ENCODE results near the gene MSRB3.

The MSRB3 gene

GRCh38 chr12:65368055-65368454, 89.6 kb downstream of the MSRB3 start:
- Histone ChIP-seq H3K4me2 (ENCODE audit: low read depth, low read length, poor library complexity, severe bottlenecking) (no peak overlapping the region), H3K9me3 (ENCODE audit: insufficient read depth, low read length) (no peaks in the 10 kb centered on the region), H3K27ac (ENCODE audit: low read depth, low read length) (no peak overlapping the region), H3K4me3 (ENCODE audit: insufficient read depth, low read length, poor library complexity, severe bottlenecking) (no peak overlapping the region), H3K36me3 (ENCODE audit: low read length) (no peaks in the 10 kb centered on the region), H2AFZ (ENCODE audit: low read depth, low read length, severe bottlenecking) (no peak overlapping the region), H3K9ac (ENCODE audit: low read length) (no peak overlapping the region), H3F3A (ENCODE audit: insufficient read depth) (no peaks in the 10 kb centered on the region), H3K27me3 (ENCODE audit: low read length) (no peaks in the 10 kb centered on the region), H4K20me1 (ENCODE audit: low read depth, low read length) (no peaks in the 10 kb centered on the region), H3K79me2 (ENCODE audit: insufficient read depth, low read length) (no peaks in the 10 kb centered on the region), H3K9me2 (replicated peaks; ENCODE audit: insufficient read depth, low read length) (no peaks in the 10 kb centered on the region)
- no peak for TF ChIP-seq EZH2phosphoT487 (conservative IDR thresholded peaks at IDR 0.05; ENCODE audit: low read length)
- TF ChIP-seq CTCF (IDR thresholded peaks at IDR 0.05; ENCODE audit: insufficient read depth, low read length, poor library complexity, severe bottlenecking) = no peak

GRCh38 chr12:65372574-65372973, 94.1 kb downstream of the MSRB3 start:
- no peaks in the 10 kb centered on the region for H3K9me3 ChIP-seq (ENCODE audit: insufficient read depth, low read length)
- H3K9ac ChIP-seq (ENCODE audit: low read length) = no peak overlapping the region
- H3K36me3 ChIP-seq (ENCODE audit: low read length) = no peaks in the 10 kb centered on the region
- no peak overlapping the region for H3K4me3 ChIP-seq (ENCODE audit: insufficient read depth, low read length, poor library complexity, severe bottlenecking)
- no peaks in the 10 kb centered on the region for H3F3A ChIP-seq (ENCODE audit: insufficient read depth)
- no peaks in the 10 kb centered on the region for H3K79me2 ChIP-seq (ENCODE audit: insufficient read depth, low read length)
- no peak for TF ChIP-seq EZH2phosphoT487 (conservative IDR thresholded peaks at IDR 0.05; ENCODE audit: low read length)
- no peak for TF ChIP-seq CTCF (IDR thresholded peaks at IDR 0.05; ENCODE audit: insufficient read depth, low read length, poor library complexity, severe bottlenecking)
- H3K27me3 ChIP-seq (ENCODE audit: low read length) = no peaks in the 10 kb centered on the region
- H4K20me1 ChIP-seq (ENCODE audit: low read depth, low read length) = no peaks in the 10 kb centered on the region
- H3K27ac ChIP-seq (ENCODE audit: low read depth, low read length) = no peak overlapping the region
- H3K9me2 ChIP-seq (replicated peaks; ENCODE audit: insufficient read depth, low read length) = no peaks in the 10 kb centered on the region
- no peak overlapping the region for H3K4me2 ChIP-seq (ENCODE audit: low read depth, low read length, poor library complexity, severe bottlenecking)
- no peak overlapping the region for H2AFZ ChIP-seq (ENCODE audit: low read depth, low read length, severe bottlenecking)

GRCh38 chr12:65384240-65384639, 105.8 kb downstream of the MSRB3 start:
- H4K20me1 ChIP-seq (ENCODE audit: low read depth, low read length) = no peaks in the 10 kb centered on the region; the same call in 1 of the 2 replicates
- no peaks in the 10 kb centered on the region for H3K36me3 ChIP-seq (ENCODE audit: low read length)
- no peak overlapping the region for H3K9ac ChIP-seq (ENCODE audit: low read length)
- TF ChIP-seq EZH2phosphoT487 (conservative IDR thresholded peaks at IDR 0.05; ENCODE audit: low read length) = no peak
- TF ChIP-seq CTCF (IDR thresholded peaks at IDR 0.05; ENCODE audit: insufficient read depth, low read length, poor library complexity, severe bottlenecking) = no peak
- no peak overlapping the region for H3K4me3 ChIP-seq (ENCODE audit: insufficient read depth, low read length, poor library complexity, severe bottlenecking)
- H3K79me2 ChIP-seq (ENCODE audit: insufficient read depth, low read length) = no peaks in the 10 kb centered on the region
- H3K27ac ChIP-seq (ENCODE audit: low read depth, low read length) = no peak overlapping the region
- no peak overlapping the region for H3K4me2 ChIP-seq (ENCODE audit: low read depth, low read length, poor library complexity, severe bottlenecking)
- no peaks in the 10 kb centered on the region for H3K9me3 ChIP-seq (ENCODE audit: insufficient read depth, low read length)
- no peaks in the 10 kb centered on the region for H3K9me2 ChIP-seq (replicated peaks; ENCODE audit: insufficient read depth, low read length)
- no peak overlapping the region for H2AFZ ChIP-seq (ENCODE audit: low read depth, low read length, severe bottlenecking)
- no peaks in the 10 kb centered on the region for H3K27me3 ChIP-seq (ENCODE audit: low read length)
- H3F3A ChIP-seq (ENCODE audit: insufficient read depth) = no peaks in the 10 kb centered on the region
